NCI-H2227 (cell line): ENCODE measurements around the gene DIPK1C.

Experiments used
- DNase-seq: peaks from one replicate; lab custom pipeline; 2025; ENCODE audit not compliant: unreplicated experiment; lab: John Stamatoyannopoulos, UW

The DIPK1C gene

GRCh38 chr18:74453642-74454198 lies 3.4 kb downstream of the DIPK1C start:
- DNase-seq = no peak

GRCh38 chr18:74453016-74453566 lies 4.0 kb downstream of the DIPK1C start:
- DNase-seq = no peak

GRCh38 chr18:74451148-74451547 lies 6.0 kb downstream of the DIPK1C start:
- no peak for DNase-seq

- no peak for DNase-seq
Measured at GRCh38 chr18:74450626-74451025, 6.5 kb downstream of the DIPK1C start.

- no peak for DNase-seq
Measured at GRCh38 chr18:74447404-74448152, 9.5 kb downstream of the DIPK1C start.

- DNase-seq = no peak
Measured at GRCh38 chr18:74446631-74447403, 10.3 kb downstream of the DIPK1C start.

GRCh38 chr18:74446178-74446577 lies 10.9 kb downstream of the DIPK1C start:
- DNase-seq = no peak

GRCh38 chr18:74445585-74445984 lies 11.5 kb downstream of the DIPK1C start:
- DNase-seq = no peak

GRCh38 chr18:74444104-74444503 lies 13.0 kb downstream of the DIPK1C start:
- no peak for DNase-seq

- DNase-seq = no peak
Measured at GRCh38 chr18:74440808-74441427, 16.2 kb downstream of the DIPK1C start.

- no peak for DNase-seq
Measured at GRCh38 chr18:74438091-74438490, 19.0 kb downstream of the DIPK1C start.

- DNase-seq = no peak
Measured at GRCh38 chr18:74436158-74436769, 20.8 kb downstream of the DIPK1C start.

- DNase-seq = no peak
Measured at GRCh38 chr18:74435740-74436139, 21.4 kb downstream of the DIPK1C start.

- DNase-seq = no peak
Measured at GRCh38 chr18:74434466-74434865, 22.6 kb downstream of the DIPK1C start.

GRCh38 chr18:74430806-74431571 lies 26.1 kb downstream of the DIPK1C start:
- no peak for DNase-seq

GRCh38 chr18:74430231-74430630 lies 26.9 kb downstream of the DIPK1C start:
- no peak for DNase-seq

GRCh38 chr18:74429096-74429495 lies 28.0 kb downstream of the DIPK1C start:
- no peak for DNase-seq

- no peak for DNase-seq
Measured at GRCh38 chr18:74427442-74428112, 29.5 kb downstream of the DIPK1C start.

- no peak for DNase-seq
Measured at GRCh38 chr18:74425876-74426275, 31.2 kb downstream of the DIPK1C start.

GRCh38 chr18:74425161-74425560 lies 31.9 kb downstream of the DIPK1C start:
- DNase-seq = no peak
